K562 (cell line): ENCODE results near the gene CD4. TPM values are rescaled to one million over a fixed set of nuclear protein-coding genes. Genes with fewer than 3 reads are reported as not detected.

Source experiments
- COPS2 ChIP-seq: fragments of 450-650 bp; conservative IDR thresholded peaks from 2 replicates; pipeline ENCODE4 v1.6.1; 2016; ENCODE audit warnings: mild to moderate bottlenecking, moderate library complexity
- CTCF ChIP-seq, 3 experiments: IDR thresholded peaks in 2 of 3; conservative IDR thresholded peaks in 1 of 3; 2 replicates each; pipeline ENCODE4 v1.5.1; 2011 to 2012; ENCODE audit warnings: low read length in 3 of 3, mild to moderate bottlenecking in 3 of 3, control low read depth in 2 of 3, improper control_type of control experiment in 1 of 3, inconsistent platforms in 1 of 3, low read depth in 1 of 3, mixed read lengths in 1 of 3, moderate library complexity in 1 of 3; ENCODE audit not compliant: insufficient read depth in 2 of 3
- E2F3 ChIP-seq: fragments of 250-450 bp; sonication (Bioruptor Pico); IDR thresholded peaks from 2 replicates; pipeline ENCODE4 v1.4.0; 2020; ENCODE audit warnings: mild to moderate bottlenecking
- EHMT2 ChIP-seq: fragments of 450-650 bp; IDR thresholded peaks from 2 replicates; pipeline ENCODE4 v1.6.1; 2018; ENCODE audit warnings: antibody characterized with exemption
- EP300 ChIP-seq: IDR thresholded peaks from 2 replicates; pipeline ENCODE4 v1.6.1; 2012; ENCODE audit warnings: low read length, improper control_type of control experiment
- MIER1 ChIP-seq: fragments of 450-650 bp; IDR thresholded peaks from 2 replicates; pipeline ENCODE4 v1.6.1; 2016; ENCODE audit warnings: antibody characterized with exemption, mild to moderate bottlenecking, low read depth
- NFE2L1 ChIP-seq: fragments of 450-650 bp; IDR thresholded peaks from 2 replicates; pipeline ENCODE4 v1.6.1; 2016; ENCODE audit warnings: missing genetic modification characterization, low read depth, mild to moderate bottlenecking, missing compliant biosample characterization, moderate library complexity, borderline replicate concordance
- RFX7 ChIP-seq: fragments of 250-450 bp; sonication (Bioruptor Pico); IDR thresholded peaks from 2 replicates; pipeline ENCODE4 v1.5.1; 2021; ENCODE audit warnings: mild to moderate bottlenecking
- SFPQ ChIP-seq: fragments of 200-400 bp; formaldehyde crosslinking; IDR thresholded peaks from 2 replicates; pipeline ENCODE4 v1.6.1; 2017; ENCODE audit warnings: mild to moderate bottlenecking, low read depth, low read length, moderate library complexity
- SOX6 ChIP-seq: fragments of 450-650 bp; IDR thresholded peaks from 2 replicates; pipeline ENCODE4 v1.6.1; 2014; ENCODE audit warnings: mild to moderate bottlenecking
- YBX1 ChIP-seq: fragments of 450-650 bp; IDR thresholded peaks from 2 replicates; pipeline ENCODE4 v1.7.1; 2016; ENCODE audit warnings: mild to moderate bottlenecking
- ZBTB11 ChIP-seq, 3 experiments: fragments of 200-800 bp in 1 of 3; fragments of 250-450 bp in 1 of 3; fragments of 450-650 bp in 1 of 3; sonication (Bioruptor Pico) in 1 of 3; sonication (Bioruptor generic) in 1 of 3; formaldehyde crosslinking in 1 of 3; IDR thresholded peaks; 2 replicates each; pipeline versions ENCODE4 v1.6.1 to v1.8.0; 2016 to 2022; ENCODE audit warnings: mild to moderate bottlenecking in 2 of 3, missing genetic modification characterization in 2 of 3, missing compliant biosample characterization in 1 of 3, moderate library complexity in 1 of 3
- ZBTB49 ChIP-seq: sonication (generic); formaldehyde crosslinking; IDR thresholded peaks from 2 replicates; pipeline ENCODE4 v1.8.0; 2022; ENCODE audit warnings: missing genetic modification reagents, mild to moderate bottlenecking, borderline replicate concordance
- ZNF217 ChIP-seq: sonication (generic); formaldehyde crosslinking; IDR thresholded peaks from 2 replicates; pipeline ENCODE4 v1.8.0; 2022; ENCODE audit warnings: mild to moderate bottlenecking, missing genetic modification reagents
- ZNF24 ChIP-seq: fragments of 450-650 bp; IDR thresholded peaks from 2 replicates; pipeline ENCODE4 v1.6.1; 2016
- ZNF274 ChIP-seq: IDR thresholded peaks from 2 replicates; pipeline ENCODE4 v1.6.1; 2011; ENCODE audit warnings: low read depth, mild to moderate bottlenecking, low read length, moderate library complexity, borderline replicate concordance
- ZNF785 ChIP-seq: fragments of 250-450 bp; sonication (Bioruptor Pico); IDR thresholded peaks from 2 replicates; pipeline ENCODE4 v1.4.0; 2020; ENCODE audit warnings: mild to moderate bottlenecking
- ZZZ3 ChIP-seq: fragments of 450-650 bp; IDR thresholded peaks from 2 replicates; pipeline ENCODE4 v1.6.1; 2016; ENCODE audit warnings: antibody characterized with exemption, mild to moderate bottlenecking, moderate library complexity
- polyA plus RNA-seq, 8 experiments: library from polyadenylated mRNA; depleted of rRNA in 4 of 8; stranded (reverse) in 5 of 8; unstranded in 3 of 8; fragments of >200 nt; fragmentation: Nextera tagmentation in 2 of 8; fragmentation: Illumina TruSeq in 1 of 8; extraction: Ambion mirVana in 2 of 8; extraction: Trizol in 1 of 8; gene quantifications; 2 replicates each; pipeline versions ENCODE4 v1.2.1 to v1.2.3, GENCODE V29; 2011 to 2014; ENCODE audit warnings: inconsistent platforms in 1 of 8, missing spikeins in 1 of 8
- total RNA-seq, 7 experiments: library from RNA; depleted of rRNA in 6 of 7; stranded (reverse); fragments of >200 nt in 6 of 7; fragmentation: Illumina TruSeq in 2 of 7; extraction: Trizol in 2 of 7; gene quantifications; 2 replicates each; pipeline versions ENCODE4 v1.2.1 to v1.2.3, GENCODE V29; 2011 to 2021; ENCODE audit warnings: low replicate concordance in 1 of 7

Gene CD4
- total and polyA plus RNA-seq, 9 of the 15 experiments (the other 6 are each of a cell fraction or from before 2014, with no cell fraction given), result 0.06 to 0.27 (median 0.09) TPM; not detected in 5

- no peak for TF ChIP-seq ZBTB49
- no peak for TF ChIP-seq ZNF24
- no peak for TF ChIP-seq ZNF274
- TF ChIP-seq ZZZ3, result no peak
- no peak for TF ChIP-seq ZBTB11 (CRISPR knock-in tag; IDR thresholded peaks at IDR 0.05)
- no peak for TF ChIP-seq NFE2L1 (tag)
- TF ChIP-seq RFX7, result no peak
- TF ChIP-seq E2F3 (CRISPR knock-in tag), result no peak
- no peak for TF ChIP-seq SFPQ
- TF ChIP-seq YBX1, result no peak
- TF ChIP-seq ZNF217 (CRISPR knock-in tag), result no peak
- TF ChIP-seq CTCF (IDR thresholded peaks at IDR 0.05 in 2 of 3, conservative IDR thresholded peaks at IDR 0.05 in 1 of 3; ENCODE audit: insufficient read depth in 2 of 3, low read depth in 1 of 3, low read length in 3 of 3), result peak; percentile 87 to 89 (median 89)
- no peak for TF ChIP-seq COPS2
- no peak for TF ChIP-seq ZNF785 (CRISPR knock-in tag)
- no peak for TF ChIP-seq EP300
- no peak for TF ChIP-seq MIER1
- peak; percentile 50; the same call in 1 of the 2 replicates for TF ChIP-seq SOX6
- TF ChIP-seq EHMT2, result no peak
These were observed 10.5 kb upstream of the CD4 start (continued) for GRCh38 chr12:6778574-6779550.
